Activated CD8-positive, alpha-beta memory T cell treated with anti-CD3 and anti-CD28 coated beads, Interleukin-2, amount 10 ng/mL, durations not matched to agents 7 days and 5 days (primary cell): ENCODE data around the gene TMEM240. TPM values are rescaled to one million over a fixed set of nuclear protein-coding genes. Genes with fewer than 3 reads are reported as not detected.
"Not testable (repeated sequence)": the region's sequence is repeated elsewhere in the genome, so short reads cannot be mapped to it uniquely, and the experiment has no call there.

Experiments used
- ATAC-seq: fragments of 150-1000 bp; cut with Tn5 transposase; one replicate; pipeline ENCODE4 v1.10.0; 2021; ENCODE audit warnings: moderate library complexity
- CTCF ChIA-PET: fragments of 350-600 bp; sonication (Branson Sonifier 250); formaldehyde crosslinking; loops from one replicate; lab custom pipeline; 2021; ENCODE audit warnings: antibody characterized with exemption; lab: Charles Lee
- DNase-seq: peaks from one replicate; pipeline ENCODE4 v3.0.0-alpha.2; 2020
- H3K27ac Mint-ChIP-seq: one replicate; pipeline ENCODE4 v1.8.0; 2021; ENCODE audit warnings: mild to moderate bottlenecking, mixed read lengths
- H3K27me3 Mint-ChIP-seq: one replicate; pipeline ENCODE4 v1.8.0; 2021; ENCODE audit warnings: mixed read lengths
- H3K36me3 Mint-ChIP-seq: one replicate; pipeline ENCODE4 v1.8.0; 2021; ENCODE audit warnings: mild to moderate bottlenecking, mixed read lengths
- H3K4me1 Mint-ChIP-seq: one replicate; pipeline ENCODE4 v1.8.0; 2021; ENCODE audit warnings: mixed read lengths
- H3K4me3 Mint-ChIP-seq: one replicate; pipeline ENCODE4 v1.8.0; 2021; ENCODE audit warnings: mild to moderate bottlenecking, moderate library complexity, mixed read lengths
- H3K9me3 Mint-ChIP-seq: one replicate; pipeline ENCODE4 v1.8.0; 2022; ENCODE audit warnings: low read depth, mixed read lengths
- total RNA-seq, 2 experiments: library from RNA; stranded (reverse); gene quantifications; one replicate each; pipeline ENCODE4 v1.2.3, GENCODE V29; 2021

TMEM240 gene
- total RNA-seq, 2 experiments from 2014 or later = 0.38 to 0.61 TPM

- H3K4me3 Mint-ChIP-seq, CTCF ChIA-PET, H3K27ac Mint-ChIP-seq, DNase-seq, H3K4me1 Mint-ChIP-seq, H3K27me3 Mint-ChIP-seq, H3K9me3 Mint-ChIP-seq, ATAC-seq: not testable (repeated sequence)
- H3K36me3 Mint-ChIP-seq = peaks cover 30% of the 10 kb centered on the region
Measured at GRCh38 chr1:1533176-1533893, 7.1 kb downstream of the TMEM240 start.

- H3K27me3 Mint-ChIP-seq = no peaks in the 10 kb centered on the region
- peaks cover 5% of the 10 kb centered on the region for H3K9me3 Mint-ChIP-seq
- CTCF ChIA-PET = no interaction called here
- no peak for DNase-seq
- H3K4me1 Mint-ChIP-seq = no peaks in the 10 kb centered on the region
- H3K36me3 Mint-ChIP-seq = peaks cover 37% of the 10 kb centered on the region
- no peak overlapping the region for H3K27ac Mint-ChIP-seq
- H3K4me3 Mint-ChIP-seq = no peak overlapping the region
- ATAC-seq = no peak
Measured at GRCh38 chr1:1531947-1532346, 8.5 kb downstream of the TMEM240 start.

- CTCF ChIA-PET = interaction anchor here (0.6 kb wide), 1 partner anchor 756 kb away, joined by 3 read pairs; no protein-coding TSS in a partner anchor
- H3K27ac Mint-ChIP-seq = no peak overlapping the region
- ATAC-seq (no peak), DNase-seq (no peak)
- peaks cover 5% of the 10 kb centered on the region for H3K9me3 Mint-ChIP-seq
- H3K4me3 Mint-ChIP-seq = no peak overlapping the region
- H3K4me1 Mint-ChIP-seq = no peaks in the 10 kb centered on the region
- peaks cover 39% of the 10 kb centered on the region for H3K36me3 Mint-ChIP-seq
- no peaks in the 10 kb centered on the region for H3K27me3 Mint-ChIP-seq
Measured at GRCh38 chr1:1529936-1530335, 10.5 kb downstream of the TMEM240 start.

- no peak for ATAC-seq
- no peak for DNase-seq
- no peak overlapping the region for H3K4me3 Mint-ChIP-seq
- H3K36me3 Mint-ChIP-seq = peaks cover 39% of the 10 kb centered on the region
- no peaks in the 10 kb centered on the region for H3K4me1 Mint-ChIP-seq
- H3K9me3 Mint-ChIP-seq = peaks cover 5% of the 10 kb centered on the region
- H3K27ac Mint-ChIP-seq = no peak overlapping the region
- CTCF ChIA-PET = no interaction called here
- H3K27me3 Mint-ChIP-seq = no peaks in the 10 kb centered on the region
Measured at GRCh38 chr1:1529321-1529720, 11.1 kb downstream of the TMEM240 start.

- H3K27me3 Mint-ChIP-seq = no peaks in the 10 kb centered on the region
- ATAC-seq (no peak), DNase-seq (no peak)
- H3K9me3 Mint-ChIP-seq = peaks cover 5% of the 10 kb centered on the region
- peaks cover 40% of the 10 kb centered on the region for H3K36me3 Mint-ChIP-seq
- H3K4me1 Mint-ChIP-seq = no peaks in the 10 kb centered on the region
- CTCF ChIA-PET = no interaction called here
- H3K27ac Mint-ChIP-seq = no peak overlapping the region
- no peak overlapping the region for H3K4me3 Mint-ChIP-seq
Measured at GRCh38 chr1:1528301-1529267, 11.8 kb downstream of the TMEM240 start.

- H3K27me3 Mint-ChIP-seq = no peaks in the 10 kb centered on the region
- DNase-seq = no peak
- CTCF ChIA-PET = no interaction called here
- ATAC-seq = no peak
- H3K4me1 Mint-ChIP-seq = no peaks in the 10 kb centered on the region
- H3K4me3 Mint-ChIP-seq = no peak overlapping the region
- H3K27ac Mint-ChIP-seq = no peak overlapping the region
- H3K9me3 Mint-ChIP-seq = peaks cover 5% of the 10 kb centered on the region
- H3K36me3 Mint-ChIP-seq = peaks cover 38% of the 10 kb centered on the region
Measured at GRCh38 chr1:1527092-1527816, 13.2 kb downstream of the TMEM240 start.

- DNase-seq, H3K9me3 Mint-ChIP-seq, H3K4me1 Mint-ChIP-seq, CTCF ChIA-PET, H3K27ac Mint-ChIP-seq, ATAC-seq, H3K4me3 Mint-ChIP-seq, H3K27me3 Mint-ChIP-seq: not testable (repeated sequence)
- peaks cover 33% of the 10 kb centered on the region for H3K36me3 Mint-ChIP-seq
Measured at GRCh38 chr1:1526476-1526875, 13.9 kb downstream of the TMEM240 start.

GRCh38 chr1:1524750-1525383 is 15.6 kb downstream of the TMEM240 start:
- H3K9me3 Mint-ChIP-seq, H3K4me3 Mint-ChIP-seq, CTCF ChIA-PET, ATAC-seq, H3K27me3 Mint-ChIP-seq, H3K4me1 Mint-ChIP-seq, H3K27ac Mint-ChIP-seq, DNase-seq: not testable (repeated sequence)
- H3K36me3 Mint-ChIP-seq = peaks cover 24% of the 10 kb centered on the region

- H3K9me3 Mint-ChIP-seq, H3K4me3 Mint-ChIP-seq, CTCF ChIA-PET, H3K4me1 Mint-ChIP-seq, H3K27ac Mint-ChIP-seq, H3K27me3 Mint-ChIP-seq, DNase-seq, ATAC-seq: not testable (repeated sequence)
- peaks cover 17% of the 10 kb centered on the region for H3K36me3 Mint-ChIP-seq
Measured at GRCh38 chr1:1523651-1524050, 16.8 kb downstream of the TMEM240 start.

- H3K27me3 Mint-ChIP-seq, H3K4me3 Mint-ChIP-seq, ATAC-seq, H3K9me3 Mint-ChIP-seq, H3K4me1 Mint-ChIP-seq, DNase-seq, CTCF ChIA-PET, H3K27ac Mint-ChIP-seq: not testable (repeated sequence)
- H3K36me3 Mint-ChIP-seq = peaks cover 21% of the 10 kb centered on the region
Measured at GRCh38 chr1:1523226-1523625, 17.2 kb downstream of the TMEM240 start.

GRCh38 chr1:1522536-1522935 is 17.9 kb downstream of the TMEM240 start:
- H3K36me3 Mint-ChIP-seq = peaks cover 23% of the 10 kb centered on the region
- H3K9me3 Mint-ChIP-seq, DNase-seq, H3K27me3 Mint-ChIP-seq, CTCF ChIA-PET, ATAC-seq, H3K4me3 Mint-ChIP-seq, H3K4me1 Mint-ChIP-seq, H3K27ac Mint-ChIP-seq: not testable (repeated sequence)

GRCh38 chr1:1521331-1521730 is 19.1 kb downstream of the TMEM240 start:
- H3K4me1 Mint-ChIP-seq = no peaks in the 10 kb centered on the region
- ATAC-seq (no peak), DNase-seq (no peak)
- no peak overlapping the region for H3K27ac Mint-ChIP-seq
- no peaks in the 10 kb centered on the region for H3K9me3 Mint-ChIP-seq
- H3K36me3 Mint-ChIP-seq = peaks cover 20% of the 10 kb centered on the region
- H3K27me3 Mint-ChIP-seq = no peaks in the 10 kb centered on the region
- H3K4me3 Mint-ChIP-seq = no peak overlapping the region
- CTCF ChIA-PET = no interaction called here
